Panc1 (cell line): ENCODE data around the gene TMEM203. TPM values are rescaled to one million over a fixed set of nuclear protein-coding genes. Genes with fewer than 3 reads are reported as not detected.

ENCODE experiments used
- ATAC-seq: fragments of 200-7000 bp; cut with Tn5 transposase; 2 replicates; pipeline ENCODE4 v1.9.1; 2020; ENCODE audit warnings: mild to moderate bottlenecking, moderate library complexity
- BruUV-seq: library from RNA; stranded (reverse); fragments of 400-500 nt; replicated peaks from 2 replicates; lab custom pipeline; 2021; lab: Mats Ljungman, UMichigan
- CTCF ChIA-PET: fragments of 300-600 bp; sonication (Branson Sonifier 250); formaldehyde crosslinking; loops from one replicate; lab custom pipeline; 2022; ENCODE audit warnings: antibody characterized with exemption; lab: Charles Lee
- POLR2A ChIA-PET: fragments of 300-600 bp; sonication (Branson Sonifier 250); formaldehyde crosslinking; loops from one replicate; lab custom pipeline; 2022; ENCODE audit warnings: antibody characterized with exemption; lab: Charles Lee
- DNase-seq: peaks from one replicate; pipeline ENCODE4 v3.0.0-alpha.2; 2010; ENCODE audit warnings: low read depth, low spot score
- H3K27ac ChIP-seq: 2 replicates; pipeline ENCODE4 v1.5.1; 2011; ENCODE audit warnings: mild to moderate bottlenecking, low read length, inconsistent platforms
- H3K27me3 ChIP-seq: fragments of 200-500 bp; sonication (Bioruptor generic); 2 replicates; pipeline ENCODE4 v1.6.0; 2014; ENCODE audit warnings: low read length, inconsistent platforms; ENCODE audit not compliant: control insufficient read depth, insufficient read depth
- H3K36me3 ChIP-seq: fragments of 200-500 bp; sonication (Bioruptor generic); 2 replicates; pipeline ENCODE4 v1.5.1; 2014; ENCODE audit warnings: inconsistent platforms, mild to moderate bottlenecking, low read length, moderate library complexity; ENCODE audit not compliant: control insufficient read depth, insufficient read depth
- H3K4me1 ChIP-seq: 2 replicates; pipeline ENCODE4 v1.5.1; 2011; ENCODE audit warnings: inconsistent platforms, mild to moderate bottlenecking, low read length, moderate library complexity; ENCODE audit not compliant: control insufficient read depth, insufficient read depth
- H3K4me3 ChIP-seq, 2 experiments: 2 replicates each; pipeline ENCODE4 v1.5.1; 2011 to 2012; ENCODE audit warnings: low read depth in 2 of 2, low read length in 2 of 2, mild to moderate bottlenecking in 2 of 2, inconsistent platforms in 1 of 2, moderate library complexity in 1 of 2
- H3K9me3 ChIP-seq: fragments of 200-500 bp; sonication (Bioruptor generic); 2 replicates; pipeline ENCODE4 v1.5.1; 2014; ENCODE audit warnings: low read depth, mild to moderate bottlenecking, inconsistent platforms, low read length, moderate library complexity; ENCODE audit not compliant: control insufficient read depth, insufficient read depth
- POLR2AphosphoS5 ChIP-seq: IDR thresholded peaks from 2 replicates; pipeline ENCODE4 v1.6.1; 2012; ENCODE audit warnings: mild to moderate bottlenecking, low read depth, low read length, moderate library complexity
- SIN3A ChIP-seq: IDR thresholded peaks from 2 replicates; pipeline ENCODE4 v1.6.1; 2012; ENCODE audit warnings: low read depth, mild to moderate bottlenecking, low read length, moderate library complexity, borderline replicate concordance; ENCODE audit not compliant: insufficient read depth
- TCF7L2 ChIP-seq: IDR thresholded peaks from 2 replicates; pipeline ENCODE4 v1.6.1; 2011; ENCODE audit warnings: mild to moderate bottlenecking, low read depth, low read length, inconsistent platforms
- in situ Hi-C: cut with HindIII; loops from 2 replicates; pipeline ENCODE4 v1.10.0; 2016; ENCODE audit warnings: low sequenced_read_pairs, low pct_unique_long_range_greater_than_20kb
- intact Hi-C: fragments of 100-400 bp; cut with micrococcal nuclease; formaldehyde crosslinking; loops from one replicate; pipeline ENCODE4 v1.10.0; 2022; ENCODE audit not compliant: unreplicated experiment
- total RNA-seq: library from RNA; stranded (reverse); gene quantifications from one replicate; pipeline ENCODE4 v1.2.1, GENCODE V29; 2021; ENCODE audit not compliant: unreplicated experiment
- TF ChIP-seq, protein P1 (sequence below), 2 experiments: IDR thresholded peaks; 2 replicates each; pipeline ENCODE4 v1.6.1; 2011 to 2012; ENCODE audit warnings: low read depth in 2 of 2, control low read depth in 1 of 2, low read length in 1 of 2, mild to moderate bottlenecking in 1 of 2, moderate library complexity in 1 of 2; ENCODE audit not compliant: insufficient read depth in 1 of 2
- TF ChIP-seq, protein P2 (sequence below): fragments of 450-650 bp; IDR thresholded peaks from 2 replicates; pipeline ENCODE4 v1.5.1; 2017; ENCODE audit warnings: mild to moderate bottlenecking

Gene TMEM203
- total RNA-seq, 1 experiment from 2014 or later = 25.4 TPM

DNA sequence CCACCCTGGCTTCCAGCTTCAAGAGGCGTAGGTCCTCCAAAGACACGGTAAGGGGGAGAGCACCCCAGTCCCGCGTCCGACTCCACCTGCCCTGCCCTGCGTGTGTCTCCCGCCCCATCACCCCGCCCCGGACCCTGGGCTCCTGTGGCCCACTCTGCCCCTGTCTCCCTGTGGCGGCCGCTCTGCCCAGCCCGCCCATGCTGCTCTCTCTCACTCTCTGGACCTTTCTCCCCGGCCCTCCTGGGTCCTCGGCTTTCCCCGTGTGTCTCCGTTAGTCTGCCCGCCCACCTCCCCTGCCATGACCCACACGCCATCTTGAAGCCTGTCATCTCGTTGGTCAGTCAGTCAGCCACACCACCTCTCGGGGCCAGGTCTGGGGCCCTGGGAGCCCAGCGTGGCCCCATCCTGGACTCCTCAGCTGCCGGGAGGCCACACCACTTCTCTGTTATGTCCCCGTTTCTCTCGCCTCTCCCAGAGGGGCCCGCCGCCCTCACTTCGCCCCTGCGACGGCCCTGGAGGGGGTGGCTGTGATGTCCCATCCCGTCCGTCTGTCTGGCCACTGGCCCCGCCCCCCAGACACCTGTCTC lies 40.1 kb downstream of the TMEM203 start:
- Histone ChIP-seq H3K9me3 (no peaks in the 10 kb centered on the region), H3K27me3 (no peaks in the 10 kb centered on the region), H3K27ac (no peak overlapping the region), H3K36me3 (no peaks in the 10 kb centered on the region), H3K4me1 (peaks cover 4% of the 10 kb centered on the region), H3K4me3 (no peak overlapping the region)
- DNase-seq (no peak), ATAC-seq (no peak)
- POLR2A ChIA-PET = no interaction called here
- no peak for TF ChIP-seq SIN3A
- TF ChIP-seq TCF7L2 = no peak
- TF ChIP-seq, protein P1, sequence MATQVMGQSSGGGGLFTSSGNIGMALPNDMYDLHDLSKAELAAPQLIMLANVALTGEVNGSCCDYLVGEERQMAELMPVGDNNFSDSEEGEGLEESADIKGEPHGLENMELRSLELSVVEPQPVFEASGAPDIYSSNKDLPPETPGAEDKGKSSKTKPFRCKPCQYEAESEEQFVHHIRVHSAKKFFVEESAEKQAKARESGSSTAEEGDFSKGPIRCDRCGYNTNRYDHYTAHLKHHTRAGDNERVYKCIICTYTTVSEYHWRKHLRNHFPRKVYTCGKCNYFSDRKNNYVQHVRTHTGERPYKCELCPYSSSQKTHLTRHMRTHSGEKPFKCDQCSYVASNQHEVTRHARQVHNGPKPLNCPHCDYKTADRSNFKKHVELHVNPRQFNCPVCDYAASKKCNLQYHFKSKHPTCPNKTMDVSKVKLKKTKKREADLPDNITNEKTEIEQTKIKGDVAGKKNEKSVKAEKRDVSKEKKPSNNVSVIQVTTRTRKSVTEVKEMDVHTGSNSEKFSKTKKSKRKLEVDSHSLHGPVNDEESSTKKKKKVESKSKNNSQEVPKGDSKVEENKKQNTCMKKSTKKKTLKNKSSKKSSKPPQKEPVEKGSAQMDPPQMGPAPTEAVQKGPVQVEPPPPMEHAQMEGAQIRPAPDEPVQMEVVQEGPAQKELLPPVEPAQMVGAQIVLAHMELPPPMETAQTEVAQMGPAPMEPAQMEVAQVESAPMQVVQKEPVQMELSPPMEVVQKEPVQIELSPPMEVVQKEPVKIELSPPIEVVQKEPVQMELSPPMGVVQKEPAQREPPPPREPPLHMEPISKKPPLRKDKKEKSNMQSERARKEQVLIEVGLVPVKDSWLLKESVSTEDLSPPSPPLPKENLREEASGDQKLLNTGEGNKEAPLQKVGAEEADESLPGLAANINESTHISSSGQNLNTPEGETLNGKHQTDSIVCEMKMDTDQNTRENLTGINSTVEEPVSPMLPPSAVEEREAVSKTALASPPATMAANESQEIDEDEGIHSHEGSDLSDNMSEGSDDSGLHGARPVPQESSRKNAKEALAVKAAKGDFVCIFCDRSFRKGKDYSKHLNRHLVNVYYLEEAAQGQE (IDR thresholded peaks at IDR 0.05; ENCODE audit: insufficient read depth in 1 of 2, low read depth in 2 of 2, low read length in 1 of 2) = no peak
- TF ChIP-seq, protein P2, sequence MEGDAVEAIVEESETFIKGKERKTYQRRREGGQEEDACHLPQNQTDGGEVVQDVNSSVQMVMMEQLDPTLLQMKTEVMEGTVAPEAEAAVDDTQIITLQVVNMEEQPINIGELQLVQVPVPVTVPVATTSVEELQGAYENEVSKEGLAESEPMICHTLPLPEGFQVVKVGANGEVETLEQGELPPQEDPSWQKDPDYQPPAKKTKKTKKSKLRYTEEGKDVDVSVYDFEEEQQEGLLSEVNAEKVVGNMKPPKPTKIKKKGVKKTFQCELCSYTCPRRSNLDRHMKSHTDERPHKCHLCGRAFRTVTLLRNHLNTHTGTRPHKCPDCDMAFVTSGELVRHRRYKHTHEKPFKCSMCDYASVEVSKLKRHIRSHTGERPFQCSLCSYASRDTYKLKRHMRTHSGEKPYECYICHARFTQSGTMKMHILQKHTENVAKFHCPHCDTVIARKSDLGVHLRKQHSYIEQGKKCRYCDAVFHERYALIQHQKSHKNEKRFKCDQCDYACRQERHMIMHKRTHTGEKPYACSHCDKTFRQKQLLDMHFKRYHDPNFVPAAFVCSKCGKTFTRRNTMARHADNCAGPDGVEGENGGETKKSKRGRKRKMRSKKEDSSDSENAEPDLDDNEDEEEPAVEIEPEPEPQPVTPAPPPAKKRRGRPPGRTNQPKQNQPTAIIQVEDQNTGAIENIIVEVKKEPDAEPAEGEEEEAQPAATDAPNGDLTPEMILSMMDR = no peak
- no peak for TF ChIP-seq POLR2AphosphoS5
- BruUV-seq = no TSS peak
- in situ Hi-C loops = no loop called here
- intact Hi-C loops = no loop called here
- CTCF ChIA-PET = no interaction called here

DNA sequence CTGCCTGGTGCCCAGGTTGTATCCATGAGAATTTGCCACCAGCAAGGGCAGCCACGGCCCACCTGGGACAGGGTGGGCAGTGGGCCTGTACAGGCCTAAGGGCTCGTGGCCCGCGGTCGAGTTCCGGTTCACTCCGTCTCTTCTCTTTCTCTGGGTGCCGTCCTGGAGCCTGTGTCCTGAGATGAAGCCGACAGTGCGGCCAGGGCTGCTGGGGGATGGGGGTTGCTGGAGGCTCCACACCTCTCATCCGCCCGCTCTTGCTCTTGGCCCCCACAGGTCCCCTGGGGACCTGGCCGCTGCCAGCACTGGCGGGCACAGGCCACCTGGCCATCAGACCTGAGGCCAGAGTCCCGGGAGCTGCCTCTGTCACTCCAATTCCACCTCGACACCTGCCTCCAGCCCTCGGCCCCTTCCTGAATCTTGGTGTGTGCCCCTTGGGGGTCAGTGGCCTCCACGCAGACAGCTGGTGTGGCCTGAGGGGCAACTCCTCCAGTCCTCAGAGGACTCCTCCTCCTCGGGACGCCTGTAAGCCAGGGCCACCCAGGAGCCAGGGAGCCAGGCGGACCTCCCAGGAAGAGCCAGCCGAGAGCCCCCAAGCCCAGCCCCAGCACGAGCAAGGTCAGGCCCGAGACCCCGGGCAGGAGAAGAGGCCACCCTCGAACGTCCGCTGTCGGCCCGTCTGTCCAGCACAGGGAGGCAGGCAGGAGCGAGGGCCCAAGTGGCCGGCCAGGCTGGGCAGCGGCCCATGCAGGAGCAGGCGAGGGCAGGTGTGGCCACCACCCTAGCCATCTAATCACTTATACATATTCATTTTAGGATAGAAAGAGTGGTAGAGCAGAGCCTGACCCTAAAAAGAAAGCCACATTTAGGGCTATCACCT lies 40.8 kb downstream of the TMEM203 start:
- Histone ChIP-seq H3K4me3 (no peak overlapping the region), H3K27ac (no peak overlapping the region), H3K4me1 (0 out of 2 replicates have a peak, but pooled peaks cover 1% of the 10 kb centered on the region), H3K27me3 (no peaks in the 10 kb centered on the region), H3K9me3 (no peaks in the 10 kb centered on the region), H3K36me3 (no peaks in the 10 kb centered on the region)
- DNase-seq = no peak
- ATAC-seq = no peak
- intact Hi-C loops (no loop called here), in situ Hi-C loops (no loop called here)
- ChIA-PET CTCF (no interaction called here), POLR2A (no interaction called here)
- BruUV-seq = no TSS peak
- TF ChIP-seq, protein P2 = no peak
- no peak for TF ChIP-seq TCF7L2
